Measurements from ENCODE around the gene ID1. TPM values are rescaled to one million over a fixed set of nuclear protein-coding genes. Genes with fewer than 3 reads are reported as not detected.

ID1 gene
- total and polyA plus RNA-seq, 2 of the 13 experiments (the other 11 are each of a cell fraction or from before 2014, with no cell fraction given) = 320 to 419 TPM

DNA sequence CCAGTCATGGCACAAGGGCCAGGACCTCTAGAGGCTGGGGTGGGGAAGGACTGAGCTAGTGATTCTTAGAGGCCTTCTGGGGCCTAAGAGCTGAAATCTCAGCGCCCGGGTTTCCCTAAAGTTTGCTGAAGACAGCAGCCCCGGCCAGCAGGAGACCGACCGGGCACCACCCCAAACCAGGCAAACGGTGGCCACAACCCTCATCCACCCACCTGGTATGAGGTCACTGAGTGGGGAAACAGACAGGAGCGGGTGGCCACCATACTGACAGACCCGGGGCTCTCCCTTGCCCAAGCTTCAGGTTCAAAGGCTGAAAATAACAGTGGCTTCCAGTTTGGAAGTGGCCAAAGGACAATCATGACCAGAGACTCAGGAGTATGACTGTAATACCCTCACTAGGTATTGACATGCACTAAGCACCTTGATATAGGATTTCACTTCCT is 35.0 kb upstream of the ID1 start (continued):
- TF ChIP-seq ZFP62 (CRISPR knock-in tag; IDR thresholded peaks at IDR 0.05) (no peak), ZNF644 (CRISPR knock-in tag; IDR thresholded peaks at IDR 0.05; ENCODE audit: low read depth) (peak; percentile 50; the same call in 1 of the 2 replicates), BRCA1 (CRISPR knock-in tag; IDR thresholded peaks at IDR 0.05) (no peak), ZMAT3 (CRISPR knock-in tag; conservative IDR thresholded peaks at IDR 0.05) (no peak), TSC22D2 (CRISPR knock-in tag; IDR thresholded peaks at IDR 0.05; ENCODE audit: borderline replicate concordance) (no peak), ZBTB1 (CRISPR knock-in tag; IDR thresholded peaks at IDR 0.05; ENCODE audit: borderline replicate concordance) (0 out of 2 replicates have a peak, but pooled peaks have one; percentile 26), ZNF335 (CRISPR knock-in tag; IDR thresholded peaks at IDR 0.05) (no peak), SRSF1 (optimal IDR thresholded peaks at IDR 0.05; ENCODE audit: low read depth, low read length) (peak; percentile 19), KLF15 (CRISPR knock-in tag; IDR thresholded peaks at IDR 0.05; ENCODE audit: borderline replicate concordance) (no peak), KAT2B (IDR thresholded peaks at IDR 0.05; ENCODE audit: borderline replicate concordance, low read depth, low read length) (no peak), HOXA9 (CRISPR knock-in tag; IDR thresholded peaks at IDR 0.05; ENCODE audit: borderline replicate concordance) (no peak), ZNF883 (CRISPR knock-in tag; IDR thresholded peaks at IDR 0.05; ENCODE audit: not compliant biosample characterization) (no peak), SMARCC2 (IDR thresholded peaks at IDR 0.05) (no peak), ZBTB8A (CRISPR knock-in tag; IDR thresholded peaks at IDR 0.05; ENCODE audit: borderline replicate concordance, low read depth) (no peak), POLR2G (IDR thresholded peaks at IDR 0.05; ENCODE audit: low read depth, low read length) (peak; percentile 10; the same call in 1 of the 2 replicates), ZNF367 (CRISPR knock-in tag; IDR thresholded peaks at IDR 0.05; ENCODE audit: borderline replicate concordance) (no peak), TGIF2 (CRISPR knock-in tag; IDR thresholded peaks at IDR 0.05) (no peak), FOXM1 (CRISPR knock-in tag; IDR thresholded peaks at IDR 0.05) (no peak)
- TF ChIP-seq, protein P1, sequence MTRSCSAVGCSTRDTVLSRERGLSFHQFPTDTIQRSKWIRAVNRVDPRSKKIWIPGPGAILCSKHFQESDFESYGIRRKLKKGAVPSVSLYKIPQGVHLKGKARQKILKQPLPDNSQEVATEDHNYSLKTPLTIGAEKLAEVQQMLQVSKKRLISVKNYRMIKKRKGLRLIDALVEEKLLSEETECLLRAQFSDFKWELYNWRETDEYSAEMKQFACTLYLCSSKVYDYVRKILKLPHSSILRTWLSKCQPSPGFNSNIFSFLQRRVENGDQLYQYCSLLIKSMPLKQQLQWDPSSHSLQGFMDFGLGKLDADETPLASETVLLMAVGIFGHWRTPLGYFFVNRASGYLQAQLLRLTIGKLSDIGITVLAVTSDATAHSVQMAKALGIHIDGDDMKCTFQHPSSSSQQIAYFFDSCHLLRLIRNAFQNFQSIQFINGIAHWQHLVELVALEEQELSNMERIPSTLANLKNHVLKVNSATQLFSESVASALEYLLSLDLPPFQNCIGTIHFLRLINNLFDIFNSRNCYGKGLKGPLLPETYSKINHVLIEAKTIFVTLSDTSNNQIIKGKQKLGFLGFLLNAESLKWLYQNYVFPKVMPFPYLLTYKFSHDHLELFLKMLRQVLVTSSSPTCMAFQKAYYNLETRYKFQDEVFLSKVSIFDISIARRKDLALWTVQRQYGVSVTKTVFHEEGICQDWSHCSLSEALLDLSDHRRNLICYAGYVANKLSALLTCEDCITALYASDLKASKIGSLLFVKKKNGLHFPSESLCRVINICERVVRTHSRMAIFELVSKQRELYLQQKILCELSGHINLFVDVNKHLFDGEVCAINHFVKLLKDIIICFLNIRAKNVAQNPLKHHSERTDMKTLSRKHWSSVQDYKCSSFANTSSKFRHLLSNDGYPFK (CRISPR knock-in tag; IDR thresholded peaks at IDR 0.05; ENCODE audit: borderline replicate concordance) = no peak
- TF ChIP-seq, protein P2, sequence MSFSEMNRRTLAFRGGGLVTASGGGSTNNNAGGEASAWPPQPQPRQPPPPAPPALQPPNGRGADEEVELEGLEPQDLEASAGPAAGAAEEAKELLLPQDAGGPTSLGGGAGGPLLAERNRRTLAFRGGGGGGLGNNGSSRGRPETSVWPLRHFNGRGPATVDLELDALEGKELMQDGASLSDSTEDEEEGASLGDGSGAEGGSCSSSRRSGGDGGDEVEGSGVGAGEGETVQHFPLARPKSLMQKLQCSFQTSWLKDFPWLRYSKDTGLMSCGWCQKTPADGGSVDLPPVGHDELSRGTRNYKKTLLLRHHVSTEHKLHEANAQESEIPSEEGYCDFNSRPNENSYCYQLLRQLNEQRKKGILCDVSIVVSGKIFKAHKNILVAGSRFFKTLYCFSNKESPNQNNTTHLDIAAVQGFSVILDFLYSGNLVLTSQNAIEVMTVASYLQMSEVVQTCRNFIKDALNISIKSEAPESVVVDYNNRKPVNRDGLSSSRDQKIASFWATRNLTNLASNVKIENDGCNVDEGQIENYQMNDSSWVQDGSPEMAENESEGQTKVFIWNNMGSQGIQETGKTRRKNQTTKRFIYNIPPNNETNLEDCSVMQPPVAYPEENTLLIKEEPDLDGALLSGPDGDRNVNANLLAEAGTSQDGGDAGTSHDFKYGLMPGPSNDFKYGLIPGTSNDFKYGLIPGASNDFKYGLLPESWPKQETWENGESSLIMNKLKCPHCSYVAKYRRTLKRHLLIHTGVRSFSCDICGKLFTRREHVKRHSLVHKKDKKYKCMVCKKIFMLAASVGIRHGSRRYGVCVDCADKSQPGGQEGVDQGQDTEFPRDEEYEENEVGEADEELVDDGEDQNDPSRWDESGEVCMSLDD (CRISPR knock-in tag; IDR thresholded peaks at IDR 0.05; ENCODE audit: borderline replicate concordance) = no peak
- TF ChIP-seq, protein P3, sequence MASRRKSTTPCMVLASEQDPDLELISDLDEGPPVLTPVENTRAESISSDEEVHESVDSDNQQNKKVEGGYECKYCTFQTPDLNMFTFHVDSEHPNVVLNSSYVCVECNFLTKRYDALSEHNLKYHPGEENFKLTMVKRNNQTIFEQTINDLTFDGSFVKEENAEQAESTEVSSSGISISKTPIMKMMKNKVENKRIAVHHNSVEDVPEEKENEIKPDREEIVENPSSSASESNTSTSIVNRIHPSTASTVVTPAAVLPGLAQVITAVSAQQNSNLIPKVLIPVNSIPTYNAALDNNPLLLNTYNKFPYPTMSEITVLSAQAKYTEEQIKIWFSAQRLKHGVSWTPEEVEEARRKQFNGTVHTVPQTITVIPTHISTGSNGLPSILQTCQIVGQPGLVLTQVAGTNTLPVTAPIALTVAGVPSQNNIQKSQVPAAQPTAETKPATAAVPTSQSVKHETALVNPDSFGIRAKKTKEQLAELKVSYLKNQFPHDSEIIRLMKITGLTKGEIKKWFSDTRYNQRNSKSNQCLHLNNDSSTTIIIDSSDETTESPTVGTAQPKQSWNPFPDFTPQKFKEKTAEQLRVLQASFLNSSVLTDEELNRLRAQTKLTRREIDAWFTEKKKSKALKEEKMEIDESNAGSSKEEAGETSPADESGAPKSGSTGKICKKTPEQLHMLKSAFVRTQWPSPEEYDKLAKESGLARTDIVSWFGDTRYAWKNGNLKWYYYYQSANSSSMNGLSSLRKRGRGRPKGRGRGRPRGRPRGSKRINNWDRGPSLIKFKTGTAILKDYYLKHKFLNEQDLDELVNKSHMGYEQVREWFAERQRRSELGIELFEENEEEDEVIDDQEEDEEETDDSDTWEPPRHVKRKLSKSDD (CRISPR knock-in tag; IDR thresholded peaks at IDR 0.05; ENCODE audit: low read depth) = no peak
- TF ChIP-seq, protein P4, sequence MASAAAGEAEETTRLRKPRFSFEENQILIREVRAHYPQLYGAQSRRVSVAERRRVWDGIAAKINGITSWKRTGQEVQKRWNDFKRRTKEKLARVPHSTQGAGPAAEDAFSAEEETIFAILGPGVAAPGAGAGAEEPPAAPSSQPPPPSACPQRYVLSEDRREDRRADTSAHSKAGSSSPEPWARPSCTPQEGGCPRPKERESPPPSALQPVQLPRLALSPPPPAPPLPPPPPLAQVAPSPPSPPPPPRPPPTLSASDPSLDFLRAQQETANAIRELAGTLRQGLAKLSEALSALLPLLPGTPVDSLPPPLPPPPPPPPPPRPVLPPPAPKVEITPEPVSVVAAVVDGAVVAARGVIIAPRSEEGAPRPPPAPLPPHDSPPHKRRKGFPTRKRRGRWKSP (CRISPR knock-in tag; IDR thresholded peaks at IDR 0.05) = peak; percentile 44

Measured in HepG2 (cell line).